GM18502 (cell line): ENCODE measurements around the gene SSX3.
"Not testable (repeated sequence)": the region's sequence is repeated elsewhere in the genome, so short reads cannot be mapped to it uniquely, and the experiment has no call there.

Experiments
- ATAC-seq: cut with Tn5 transposase; IDR thresholded peaks from one replicate; pipeline ENCODE4 v1.9.1; 2021; ENCODE audit warnings: mild to moderate bottlenecking; ENCODE audit not compliant: unreplicated experiment, poor library complexity

Gene SSX3

GRCh38 chrX:48356315-48357094 lies at the start of gene SSX3:
Gene SSX3, minus strand, starts transcription at chrX:48356703. Its CDS starts 1,454 bp downstream, at chrX:48355249.
- ATAC-seq, result not testable (repeated sequence)

GRCh38 chrX:48397825-48398224 lies 41.3 kb upstream of the SSX3 start:
- ATAC-seq, result not testable (repeated sequence)

GRCh38 chrX:48396931-48397330 lies 40.4 kb upstream of the SSX3 start:
- ATAC-seq, result not testable (repeated sequence)

- not testable (repeated sequence) for ATAC-seq
Measured at GRCh38 chrX:48383239-48383638, 26.7 kb upstream of the SSX3 start, which contains the start of gene SSX4. Gene SSX4, plus strand, starts transcription at chrX:48383539. Its CDS starts 515 bp downstream, at chrX:48384054.

- ATAC-seq, result not testable (repeated sequence)
Measured at GRCh38 chrX:48370408-48370807, 13.9 kb upstream of the SSX3 start.

- ATAC-seq, result not testable (repeated sequence)
Measured at GRCh38 chrX:48367717-48368408, 11.4 kb upstream of the SSX3 start.

GRCh38 chrX:48359281-48359680 lies 2.8 kb upstream of the SSX3 start:
- not testable (repeated sequence) for ATAC-seq

- ATAC-seq, result no peak
Measured at GRCh38 chrX:48357681-48358080, 1.2 kb upstream of the SSX3 start.

GRCh38 chrX:48346059-48346458 lies 10.4 kb downstream of the SSX3 start:
- ATAC-seq, result not testable (repeated sequence)

GRCh38 chrX:48313996-48314395 lies 42.5 kb downstream of the SSX3 start:
- not testable (repeated sequence) for ATAC-seq

GRCh38 chrX:48306175-48306574 lies 50.3 kb downstream of the SSX3 start:
- no peak for ATAC-seq
